Measurements from ENCODE around the gene AMMECR1L.
"Not testable (repeated sequence)": the region's sequence is repeated elsewhere in the genome, so short reads cannot be mapped to it uniquely, and the experiment has no call there.

The AMMECR1L gene

GRCh38 chr2:127888772-127889171 is 3.0 kb upstream of the AMMECR1L start:
- TF ChIP-seq, protein P1, sequence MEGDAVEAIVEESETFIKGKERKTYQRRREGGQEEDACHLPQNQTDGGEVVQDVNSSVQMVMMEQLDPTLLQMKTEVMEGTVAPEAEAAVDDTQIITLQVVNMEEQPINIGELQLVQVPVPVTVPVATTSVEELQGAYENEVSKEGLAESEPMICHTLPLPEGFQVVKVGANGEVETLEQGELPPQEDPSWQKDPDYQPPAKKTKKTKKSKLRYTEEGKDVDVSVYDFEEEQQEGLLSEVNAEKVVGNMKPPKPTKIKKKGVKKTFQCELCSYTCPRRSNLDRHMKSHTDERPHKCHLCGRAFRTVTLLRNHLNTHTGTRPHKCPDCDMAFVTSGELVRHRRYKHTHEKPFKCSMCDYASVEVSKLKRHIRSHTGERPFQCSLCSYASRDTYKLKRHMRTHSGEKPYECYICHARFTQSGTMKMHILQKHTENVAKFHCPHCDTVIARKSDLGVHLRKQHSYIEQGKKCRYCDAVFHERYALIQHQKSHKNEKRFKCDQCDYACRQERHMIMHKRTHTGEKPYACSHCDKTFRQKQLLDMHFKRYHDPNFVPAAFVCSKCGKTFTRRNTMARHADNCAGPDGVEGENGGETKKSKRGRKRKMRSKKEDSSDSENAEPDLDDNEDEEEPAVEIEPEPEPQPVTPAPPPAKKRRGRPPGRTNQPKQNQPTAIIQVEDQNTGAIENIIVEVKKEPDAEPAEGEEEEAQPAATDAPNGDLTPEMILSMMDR (IDR thresholded peaks at IDR 0.05; ENCODE audit: low read depth, low read length, poor library complexity, severe bottlenecking) = no peak
- TF ChIP-seq EZH2phosphoT487 (IDR thresholded peaks at IDR 0.05; ENCODE audit: borderline replicate concordance, low read length) = no peak
- peaks cover 26% of the 10 kb centered on the region for H3K79me2 ChIP-seq (ENCODE audit: control insufficient read depth, low read length)
- H3K9me3 ChIP-seq (ENCODE audit: control insufficient read depth, insufficient read depth, low read length) = no peaks in the 10 kb centered on the region

GRCh38 chr2:127887776-127888130 is 2.0 kb upstream of the AMMECR1L start:
- no peak overlapping the region for H3K27ac ChIP-seq (ENCODE audit: low read depth, low read length)

More at GRCh38 chr2:127888772-127889171, 3.0 kb upstream of the AMMECR1L start:
- Histone ChIP-seq H3K27ac (ENCODE audit: low read depth, low read length) (no peak overlapping the region), H3K4me2 (ENCODE audit: low read length) (no peak overlapping the region), H3K4me1 (ENCODE audit: control insufficient read depth, low read length) (peaks cover 32% of the 10 kb centered on the region), H3K36me3 (ENCODE audit: control insufficient read depth, low read length) (peaks cover 12% of the 10 kb centered on the region), H4K20me1 (ENCODE audit: control insufficient read depth, insufficient read depth, low read depth, low read length) (no peaks in the 10 kb centered on the region), H3K27me3 (ENCODE audit: control insufficient read depth, low read length) (no peaks in the 10 kb centered on the region), H3K9me2 (replicated peaks; ENCODE audit: control insufficient read depth, low read length) (no peaks in the 10 kb centered on the region), H3F3A (ENCODE audit: control insufficient read depth, insufficient read depth) (0 out of 2 replicates have a peak, but pooled peaks cover 4% of the 10 kb centered on the region), H3K4me3 (ENCODE audit: low read length) (no peak overlapping the region)

GRCh38 chr2:127887082-127887775 is 1.5 kb upstream of the AMMECR1L start:
- H3K27ac ChIP-seq (ENCODE audit: low read depth, low read length) = no peak overlapping the region
- H3K4me2 ChIP-seq (ENCODE audit: low read length) = peak overlapping the region; percentile 56
- 0 out of 2 replicates have a peak, but pooled peaks cover 4% of the 10 kb centered on the region for H3F3A ChIP-seq (ENCODE audit: control insufficient read depth, insufficient read depth)
- peaks cover 41% of the 10 kb centered on the region for H3K79me2 ChIP-seq (ENCODE audit: control insufficient read depth, low read length)
- no peaks in the 10 kb centered on the region for H3K9me2 ChIP-seq (replicated peaks; ENCODE audit: control insufficient read depth, low read length)
- no peaks in the 10 kb centered on the region for H3K27me3 ChIP-seq (ENCODE audit: control insufficient read depth, low read length)
- H3K9me3 ChIP-seq (ENCODE audit: control insufficient read depth, insufficient read depth, low read length) = no peaks in the 10 kb centered on the region
- no peak for TF ChIP-seq EZH2phosphoT487 (IDR thresholded peaks at IDR 0.05; ENCODE audit: borderline replicate concordance, low read length)
- TF ChIP-seq, protein P1 (IDR thresholded peaks at IDR 0.05; ENCODE audit: low read depth, low read length, poor library complexity, severe bottlenecking) = no peak
- H4K20me1 ChIP-seq (ENCODE audit: control insufficient read depth, insufficient read depth, low read depth, low read length) = no peaks in the 10 kb centered on the region
- H3K36me3 ChIP-seq (ENCODE audit: control insufficient read depth, low read length) = peaks cover 28% of the 10 kb centered on the region
- H3K4me1 ChIP-seq (ENCODE audit: control insufficient read depth, low read length) = peaks cover 33% of the 10 kb centered on the region
- H3K4me3 ChIP-seq (ENCODE audit: low read length) = peak overlapping the region; percentile 46

More at GRCh38 chr2:127887776-127888130, 2.0 kb upstream of the AMMECR1L start:
- Histone ChIP-seq H3F3A (ENCODE audit: control insufficient read depth, insufficient read depth) (0 out of 2 replicates have a peak, but pooled peaks cover 4% of the 10 kb centered on the region), H3K4me3 (ENCODE audit: low read length) (no peak overlapping the region), H3K27me3 (ENCODE audit: control insufficient read depth, low read length) (no peaks in the 10 kb centered on the region), H3K4me2 (ENCODE audit: low read length) (peak overlapping the region; percentile 56), H3K9me3 (ENCODE audit: control insufficient read depth, insufficient read depth, low read length) (no peaks in the 10 kb centered on the region), H4K20me1 (ENCODE audit: control insufficient read depth, insufficient read depth, low read depth, low read length) (no peaks in the 10 kb centered on the region), H3K4me1 (ENCODE audit: control insufficient read depth, low read length) (peaks cover 30% of the 10 kb centered on the region), H3K9me2 (replicated peaks; ENCODE audit: control insufficient read depth, low read length) (no peaks in the 10 kb centered on the region), H3K36me3 (ENCODE audit: control insufficient read depth, low read length) (peaks cover 22% of the 10 kb centered on the region), H3K79me2 (ENCODE audit: control insufficient read depth, low read length) (peaks cover 36% of the 10 kb centered on the region)
- TF ChIP-seq EZH2phosphoT487 (IDR thresholded peaks at IDR 0.05; ENCODE audit: borderline replicate concordance, low read length) = no peak

GRCh38 chr2:127886593-127886935 is 808 bp upstream of the AMMECR1L start:
- H3K9me2 ChIP-seq (replicated peaks; ENCODE audit: control insufficient read depth, low read length); H3K9me3 ChIP-seq (ENCODE audit: control insufficient read depth, insufficient read depth, low read length); H4K20me1 ChIP-seq (ENCODE audit: control insufficient read depth, insufficient read depth, low read depth, low read length); H3F3A ChIP-seq (ENCODE audit: control insufficient read depth, insufficient read depth); H3K27me3 ChIP-seq (ENCODE audit: control insufficient read depth, low read length): not testable (repeated sequence)
- Histone ChIP-seq H3K27ac (ENCODE audit: low read depth, low read length) (peak overlapping the region; percentile 34; the same call in 1 of the 2 replicates), H3K4me3 (ENCODE audit: low read length) (peak overlapping the region; percentile 77), H3K79me2 (ENCODE audit: control insufficient read depth, low read length) (peaks cover 48% of the 10 kb centered on the region), H3K4me2 (ENCODE audit: low read length) (peak overlapping the region; percentile 56), H3K36me3 (ENCODE audit: control insufficient read depth, low read length) (peaks cover 34% of the 10 kb centered on the region), H3K4me1 (ENCODE audit: control insufficient read depth, low read length) (peaks cover 38% of the 10 kb centered on the region)

- H3K9me2 ChIP-seq (replicated peaks; ENCODE audit: control insufficient read depth, low read length); H4K20me1 ChIP-seq (ENCODE audit: control insufficient read depth, insufficient read depth, low read depth, low read length); H3F3A ChIP-seq (ENCODE audit: control insufficient read depth, insufficient read depth); H3K27me3 ChIP-seq (ENCODE audit: control insufficient read depth, low read length); H3K9me3 ChIP-seq (ENCODE audit: control insufficient read depth, insufficient read depth, low read length): not testable (repeated sequence)
- Histone ChIP-seq H3K79me2 (ENCODE audit: control insufficient read depth, low read length) (peaks cover 63% of the 10 kb centered on the region), H3K4me3 (ENCODE audit: low read length) (peak overlapping the region; percentile 89), H3K4me2 (ENCODE audit: low read length) (peak overlapping the region; percentile 100), H3K4me1 (ENCODE audit: control insufficient read depth, low read length) (peaks cover 38% of the 10 kb centered on the region), H3K27ac (ENCODE audit: low read depth, low read length) (peak overlapping the region; percentile 34; the same call in 1 of the 2 replicates), H3K36me3 (ENCODE audit: control insufficient read depth, low read length) (peaks cover 49% of the 10 kb centered on the region)
These were observed 655 bp downstream of the AMMECR1L start for GRCh38 chr2:127884861-127885740.

Data from DOHH2 (cell line).